SK-N-SH (cell line): Measurements from ENCODE around the gene C1GALT1. TPM values are rescaled to one million over a fixed set of nuclear protein-coding genes. Genes with fewer than 3 reads are reported as not detected.

Source experiments
- CTCF ChIA-PET: fragments of 300-600, 350-600 bp; formaldehyde crosslinking; extraction: SDS; loops from one replicate; lab custom pipeline; 2021; lab: Yijun Ruan, JAX
- POLR2A ChIA-PET: fragments of 350-600 bp; sonication (Branson Sonifier 250); formaldehyde crosslinking; extraction: SDS; loops from one replicate; lab custom pipeline; 2020; ENCODE audit warnings: antibody characterized with exemption, inconsistent platforms; lab: Yijun Ruan, JAX
- DNase-seq: peaks from one replicate; pipeline ENCODE4 v3.0.0; 2012
- H2AFZ ChIP-seq: fragments of 200-600 bp; sonication (generic); 2 replicates; pipeline ENCODE4 v1.8.1; 2016; ENCODE audit warnings: antibody characterized with exemption, mild to moderate bottlenecking, low read depth
- H3F3A ChIP-seq: fragments of 200-600 bp; sonication (generic); replicated peaks from 2 replicates; pipeline ENCODE3; 2016; ENCODE audit warnings: antibody characterized with exemption, mild to moderate bottlenecking; ENCODE audit not compliant: insufficient read depth
- H3K27ac ChIP-seq, 2 experiments: fragments of 200-500 bp in 1 of 2; fragments of 200-600 bp in 1 of 2; sonication (Bioruptor generic) in 1 of 2; sonication (generic), shearing (Covaris generic) in 1 of 2; 2 replicates each; pipeline versions ENCODE4 v1.5.1 to v1.6.1; 2014 to 2016; ENCODE audit warnings: low read depth in 2 of 2, inconsistent platforms in 1 of 2, low read length in 1 of 2, mild to moderate bottlenecking in 1 of 2, mixed read lengths in 1 of 2
- H3K27me3 ChIP-seq: fragments of 200-600 bp; sonication (generic), shearing (Covaris generic); 2 replicates; pipeline ENCODE4 v1.6.1; 2016; ENCODE audit warnings: mixed run types; ENCODE audit not compliant: insufficient read depth
- H3K36me3 ChIP-seq, 2 experiments: fragments of 200-500 bp in 1 of 2; fragments of 200-600 bp in 1 of 2; sonication (Bioruptor generic) in 1 of 2; sonication (generic) in 1 of 2; replicated peaks in 1 of 2; 2 replicates each; pipeline versions ENCODE3 to v1.5.1; 2014 to 2016; ENCODE audit warnings: low read length in 1 of 2, mild to moderate bottlenecking in 1 of 2; ENCODE audit not compliant: insufficient read depth in 2 of 2, control insufficient read depth in 1 of 2
- H3K4me1 ChIP-seq, 2 experiments: fragments of 200-500 bp in 1 of 2; fragments of 200-600 bp in 1 of 2; sonication (Bioruptor generic) in 1 of 2; sonication (generic), shearing (Covaris generic) in 1 of 2; 2 replicates each; pipeline versions ENCODE4 v1.5.1 to v1.6.1; 2014 to 2016; ENCODE audit warnings: low read depth in 1 of 2, low read length in 1 of 2, mixed run types in 1 of 2; ENCODE audit not compliant: insufficient read depth in 2 of 2, control insufficient read depth in 1 of 2
- H3K4me2 ChIP-seq: fragments of 200-600 bp; sonication (generic), shearing (Covaris generic); 2 replicates; pipeline ENCODE4 v1.6.1; 2017; ENCODE audit warnings: mixed run types
- H3K4me3 ChIP-seq, 2 experiments: fragments of 200-500 bp in 1 of 2; fragments of 200-600 bp in 1 of 2; sonication (Bioruptor generic) in 1 of 2; sonication (generic), shearing (Covaris generic) in 1 of 2; 2 replicates each; pipeline versions ENCODE4 v1.5.1 to v1.8.1; 2014 to 2016; ENCODE audit warnings: low read depth in 2 of 2, inconsistent platforms in 1 of 2, low read length in 1 of 2, mild to moderate bottlenecking in 1 of 2, mixed read lengths in 1 of 2, moderate library complexity in 1 of 2
- H3K79me2 ChIP-seq: fragments of 200-600 bp; sonication (generic); 2 replicates; pipeline ENCODE4 v1.8.1; 2017; ENCODE audit warnings: mild to moderate bottlenecking; ENCODE audit not compliant: insufficient read depth
- H3K9ac ChIP-seq: fragments of 200-600 bp; sonication (generic); 2 replicates; pipeline ENCODE4 v1.6.1; 2017; ENCODE audit warnings: mixed run types
- H3K9me2 ChIP-seq: fragments of 200-600 bp; sonication (generic); 2 replicates; pipeline ENCODE4 v1.6.1; 2017; ENCODE audit warnings: mixed run types
- H3K9me3 ChIP-seq: fragments of 200-600 bp; sonication (generic); 2 replicates; pipeline ENCODE4 v1.6.1; 2017; ENCODE audit warnings: mixed run types, mild to moderate bottlenecking, moderate library complexity
- H4K20me1 ChIP-seq: fragments of 200-600 bp; sonication (generic); 2 replicates; pipeline ENCODE4 v1.6.1; 2017; ENCODE audit warnings: mild to moderate bottlenecking, mixed run types; ENCODE audit not compliant: insufficient read depth
- CHD2 ChIP-seq: fragments of 150-350 bp; IDR thresholded peaks from 2 replicates; pipeline ENCODE4 v1.6.1; 2018; ENCODE audit warnings: low read length; ENCODE audit not compliant: partially characterized antibody
- FOXM1 ChIP-seq: IDR thresholded peaks from 2 replicates; pipeline ENCODE4 v1.4.0; 2012; ENCODE audit warnings: low read depth, mild to moderate bottlenecking
- JUND ChIP-seq: IDR thresholded peaks from 2 replicates; pipeline ENCODE4 v1.4.0; 2012
- POLR2AphosphoS5 ChIP-seq: IDR thresholded peaks from 2 replicates; pipeline ENCODE4 v1.6.1; 2012; ENCODE audit warnings: low read depth, low read length
- SIN3A ChIP-seq: IDR thresholded peaks from 2 replicates; pipeline ENCODE4 v1.6.1; 2012; ENCODE audit warnings: low read depth, mild to moderate bottlenecking, low read length, moderate library complexity, borderline replicate concordance
- TEAD4 ChIP-seq: IDR thresholded peaks from 2 replicates; pipeline ENCODE4 v1.4.0; 2012; ENCODE audit warnings: mild to moderate bottlenecking, borderline replicate concordance; ENCODE audit not compliant: insufficient read depth
- YY1 ChIP-seq: IDR thresholded peaks from 2 replicates; pipeline ENCODE4 v1.4.0; 2012; ENCODE audit warnings: low read depth, mild to moderate bottlenecking
- whole genome bisulfite sequencing: methylation state at CpG from one replicate; pipeline ENCODE4 v1.1.6; 2017; ENCODE audit warnings: low lambda C conversion rate; 5-methylcytosine and 5-hydroxymethylcytosine counted together
- polyA plus RNA-seq, 3 experiments: library from polyadenylated mRNA; depleted of rRNA; stranded (reverse); fragments of >200 nt; gene quantifications; 2 replicates each; pipeline ENCODE4 v1.2.3, GENCODE V29; 2012
- TF ChIP-seq, protein P1 (sequence below): IDR thresholded peaks from 2 replicates; pipeline ENCODE4 v1.6.1; 2012; ENCODE audit warnings: mild to moderate bottlenecking, low read depth, low read length, moderate library complexity
- TF ChIP-seq, protein P2 (sequence below): IDR thresholded peaks from 2 replicates; pipeline ENCODE4 v1.4.0; 2012; ENCODE audit warnings: low read depth, borderline replicate concordance
- TF ChIP-seq, protein P3 (sequence below): IDR thresholded peaks from 2 replicates; pipeline ENCODE4 v1.4.0; 2012; ENCODE audit warnings: low read depth, borderline replicate concordance
- TF ChIP-seq, protein P4 (sequence below): IDR thresholded peaks from 2 replicates; pipeline ENCODE4; 2012
- TF ChIP-seq, protein P5 (sequence below): IDR thresholded peaks from 2 replicates; pipeline ENCODE4 v1.4.0; 2012; ENCODE audit warnings: low read depth

Gene C1GALT1
- polyA plus RNA-seq, 1 of the 3 experiments (the other 2 are of a cell fraction): 15.2 TPM

DNA sequence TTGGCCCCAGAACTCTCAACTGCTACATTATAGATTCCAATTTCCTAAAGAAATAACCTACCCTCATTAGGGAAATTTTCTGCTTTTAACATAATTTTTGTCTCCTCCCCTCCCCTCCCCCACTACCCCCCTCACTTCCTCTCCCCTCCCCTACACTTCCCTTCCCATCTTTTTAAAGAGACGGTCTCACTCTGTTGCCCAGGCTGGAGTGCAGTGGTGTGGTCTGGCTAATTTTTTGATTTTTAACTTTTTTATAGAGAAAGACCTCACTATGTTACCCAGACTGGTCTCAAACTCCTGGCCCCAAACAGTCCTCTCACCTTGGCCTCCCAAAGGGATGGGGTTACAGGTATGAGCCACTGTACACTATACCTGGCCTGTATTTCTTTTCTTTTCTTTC is 30.5 kb upstream of the C1GALT1 start:
- POLR2A ChIA-PET: no interaction called here
- Histone ChIP-seq H3F3A (no peaks in the 10 kb centered on the region), H3K9ac (no peak overlapping the region), H3K4me2 (no peak overlapping the region), H3K9me2 (no peaks in the 10 kb centered on the region), H3K27me3 (no peaks in the 10 kb centered on the region), H3K36me3 (no peaks in the 10 kb centered on the region), H2AFZ (no peak overlapping the region), H3K27ac (peak overlapping the region in 1 of 2 experiments; percentile 44; a peak in 2 of 4 replicates), H3K9me3 (no peaks in the 10 kb centered on the region), H3K4me3 (no peak overlapping the region), H4K20me1 (no peaks in the 10 kb centered on the region), H3K79me2 (no peaks in the 10 kb centered on the region), H3K4me1 (no peaks in the 10 kb centered on the region; a peak in 1 of 4 replicates)
- 81% methylated on average over 1 of the region's 1 CpG for WGBS
- CTCF ChIA-PET: no interaction called here
- TF ChIP-seq FOXM1 (no peak), SIN3A (no peak), JUND (no peak), POLR2AphosphoS5 (no peak)
- TF ChIP-seq, protein P1, sequence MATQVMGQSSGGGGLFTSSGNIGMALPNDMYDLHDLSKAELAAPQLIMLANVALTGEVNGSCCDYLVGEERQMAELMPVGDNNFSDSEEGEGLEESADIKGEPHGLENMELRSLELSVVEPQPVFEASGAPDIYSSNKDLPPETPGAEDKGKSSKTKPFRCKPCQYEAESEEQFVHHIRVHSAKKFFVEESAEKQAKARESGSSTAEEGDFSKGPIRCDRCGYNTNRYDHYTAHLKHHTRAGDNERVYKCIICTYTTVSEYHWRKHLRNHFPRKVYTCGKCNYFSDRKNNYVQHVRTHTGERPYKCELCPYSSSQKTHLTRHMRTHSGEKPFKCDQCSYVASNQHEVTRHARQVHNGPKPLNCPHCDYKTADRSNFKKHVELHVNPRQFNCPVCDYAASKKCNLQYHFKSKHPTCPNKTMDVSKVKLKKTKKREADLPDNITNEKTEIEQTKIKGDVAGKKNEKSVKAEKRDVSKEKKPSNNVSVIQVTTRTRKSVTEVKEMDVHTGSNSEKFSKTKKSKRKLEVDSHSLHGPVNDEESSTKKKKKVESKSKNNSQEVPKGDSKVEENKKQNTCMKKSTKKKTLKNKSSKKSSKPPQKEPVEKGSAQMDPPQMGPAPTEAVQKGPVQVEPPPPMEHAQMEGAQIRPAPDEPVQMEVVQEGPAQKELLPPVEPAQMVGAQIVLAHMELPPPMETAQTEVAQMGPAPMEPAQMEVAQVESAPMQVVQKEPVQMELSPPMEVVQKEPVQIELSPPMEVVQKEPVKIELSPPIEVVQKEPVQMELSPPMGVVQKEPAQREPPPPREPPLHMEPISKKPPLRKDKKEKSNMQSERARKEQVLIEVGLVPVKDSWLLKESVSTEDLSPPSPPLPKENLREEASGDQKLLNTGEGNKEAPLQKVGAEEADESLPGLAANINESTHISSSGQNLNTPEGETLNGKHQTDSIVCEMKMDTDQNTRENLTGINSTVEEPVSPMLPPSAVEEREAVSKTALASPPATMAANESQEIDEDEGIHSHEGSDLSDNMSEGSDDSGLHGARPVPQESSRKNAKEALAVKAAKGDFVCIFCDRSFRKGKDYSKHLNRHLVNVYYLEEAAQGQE: no peak
- TF ChIP-seq, protein P2, sequence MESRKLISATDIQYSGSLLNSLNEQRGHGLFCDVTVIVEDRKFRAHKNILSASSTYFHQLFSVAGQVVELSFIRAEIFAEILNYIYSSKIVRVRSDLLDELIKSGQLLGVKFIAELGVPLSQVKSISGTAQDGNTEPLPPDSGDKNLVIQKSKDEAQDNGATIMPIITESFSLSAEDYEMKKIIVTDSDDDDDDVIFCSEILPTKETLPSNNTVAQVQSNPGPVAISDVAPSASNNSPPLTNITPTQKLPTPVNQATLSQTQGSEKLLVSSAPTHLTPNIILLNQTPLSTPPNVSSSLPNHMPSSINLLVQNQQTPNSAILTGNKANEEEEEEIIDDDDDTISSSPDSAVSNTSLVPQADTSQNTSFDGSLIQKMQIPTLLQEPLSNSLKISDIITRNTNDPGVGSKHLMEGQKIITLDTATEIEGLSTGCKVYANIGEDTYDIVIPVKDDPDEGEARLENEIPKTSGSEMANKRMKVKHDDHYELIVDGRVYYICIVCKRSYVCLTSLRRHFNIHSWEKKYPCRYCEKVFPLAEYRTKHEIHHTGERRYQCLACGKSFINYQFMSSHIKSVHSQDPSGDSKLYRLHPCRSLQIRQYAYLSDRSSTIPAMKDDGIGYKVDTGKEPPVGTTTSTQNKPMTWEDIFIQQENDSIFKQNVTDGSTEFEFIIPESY: no peak
- TF ChIP-seq, protein P3, sequence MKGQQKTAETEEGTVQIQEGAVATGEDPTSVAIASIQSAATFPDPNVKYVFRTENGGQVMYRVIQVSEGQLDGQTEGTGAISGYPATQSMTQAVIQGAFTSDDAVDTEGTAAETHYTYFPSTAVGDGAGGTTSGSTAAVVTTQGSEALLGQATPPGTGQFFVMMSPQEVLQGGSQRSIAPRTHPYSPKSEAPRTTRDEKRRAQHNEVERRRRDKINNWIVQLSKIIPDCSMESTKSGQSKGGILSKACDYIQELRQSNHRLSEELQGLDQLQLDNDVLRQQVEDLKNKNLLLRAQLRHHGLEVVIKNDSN: no peak
- TF ChIP-seq, protein P4, sequence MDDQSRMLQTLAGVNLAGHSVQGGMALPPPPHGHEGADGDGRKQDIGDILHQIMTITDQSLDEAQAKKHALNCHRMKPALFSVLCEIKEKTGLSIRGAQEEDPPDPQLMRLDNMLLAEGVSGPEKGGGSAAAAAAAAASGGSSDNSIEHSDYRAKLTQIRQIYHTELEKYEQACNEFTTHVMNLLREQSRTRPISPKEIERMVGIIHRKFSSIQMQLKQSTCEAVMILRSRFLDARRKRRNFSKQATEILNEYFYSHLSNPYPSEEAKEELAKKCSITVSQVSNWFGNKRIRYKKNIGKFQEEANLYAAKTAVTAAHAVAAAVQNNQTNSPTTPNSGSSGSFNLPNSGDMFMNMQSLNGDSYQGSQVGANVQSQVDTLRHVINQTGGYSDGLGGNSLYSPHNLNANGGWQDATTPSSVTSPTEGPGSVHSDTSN: no peak
- DNase-seq: no peak

DNA sequence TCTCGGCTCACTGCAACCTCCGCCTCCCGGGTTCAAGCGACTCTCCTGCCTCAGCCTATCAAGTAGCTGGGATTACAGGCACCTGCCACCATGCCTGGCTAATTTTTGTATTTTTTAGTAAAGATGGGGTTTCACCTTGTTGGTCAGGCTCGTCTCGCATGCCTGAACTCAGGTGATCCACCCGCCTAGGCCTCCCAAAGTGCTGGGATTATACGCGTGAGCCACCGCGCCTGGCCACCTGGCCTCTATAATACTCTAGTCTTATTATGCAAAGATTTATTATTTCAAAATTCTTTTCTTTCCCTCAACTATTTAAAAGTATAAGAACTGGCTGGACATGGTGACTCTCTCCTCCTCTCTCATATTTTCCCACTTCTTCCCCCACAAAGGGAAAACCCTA is 30.0 kb upstream of the C1GALT1 start:
- no peak overlapping the region for H3K4me3 ChIP-seq
- no peaks in the 10 kb centered on the region for H3K9me2 ChIP-seq
- H3F3A ChIP-seq: no peaks in the 10 kb centered on the region
- TF ChIP-seq CHD2 (no peak), YY1 (no peak), POLR2AphosphoS5 (no peak), TEAD4 (no peak)
- TF ChIP-seq, protein P1: no peak
- TF ChIP-seq, protein P5, sequence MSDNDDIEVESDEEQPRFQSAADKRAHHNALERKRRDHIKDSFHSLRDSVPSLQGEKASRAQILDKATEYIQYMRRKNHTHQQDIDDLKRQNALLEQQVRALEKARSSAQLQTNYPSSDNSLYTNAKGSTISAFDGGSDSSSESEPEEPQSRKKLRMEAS: no peak
- H3K9ac ChIP-seq: no peak overlapping the region
- no peak for DNase-seq
- no peak overlapping the region for H3K4me2 ChIP-seq
- no peak overlapping the region for H2AFZ ChIP-seq
- no peaks in the 10 kb centered on the region for H3K27me3 ChIP-seq
- H3K4me1 ChIP-seq: no peaks in the 10 kb centered on the region; a peak in 1 of 4 replicates
- CTCF ChIA-PET: no interaction called here
- no peaks in the 10 kb centered on the region for H4K20me1 ChIP-seq
- no peaks in the 10 kb centered on the region for H3K36me3 ChIP-seq
- POLR2A ChIA-PET: no interaction called here
- H3K27ac ChIP-seq: no peak overlapping the region
- H3K9me3 ChIP-seq: no peaks in the 10 kb centered on the region
- 91% methylated on average over 11 of the region's 11 CpGs for WGBS
- no peaks in the 10 kb centered on the region for H3K79me2 ChIP-seq
